Progenitor cell of endocrine pancreas (in vitro differentiated cells): Measurements from ENCODE around the gene RAPGEF1. TPM values are rescaled to one million over a fixed set of nuclear protein-coding genes. Genes with fewer than 3 reads are reported as not detected.
A peak's percentile ranks its signal among the peaks of the same experiment; 100 is the strongest.

Source experiments
- DNase-seq: peaks from one replicate; pipeline ENCODE4 v3.0.0; 2021; ENCODE audit warnings: low spot score; ENCODE audit not compliant: unreplicated experiment
- H3K27ac Mint-ChIP-seq: 2 replicates; pipeline ENCODE4 v1.8.0; 2021; ENCODE audit warnings: mild to moderate bottlenecking, moderate library complexity, mixed read lengths
- H3K27me3 Mint-ChIP-seq: 2 replicates; pipeline ENCODE4 v1.8.0; 2021; ENCODE audit warnings: mixed read lengths
- H3K36me3 Mint-ChIP-seq: 2 replicates; pipeline ENCODE4 v1.8.0; 2022; ENCODE audit warnings: mixed read lengths; ENCODE audit not compliant: insufficient read depth
- H3K4me1 Mint-ChIP-seq: 2 replicates; pipeline ENCODE4 v1.8.0; 2021; ENCODE audit warnings: low read depth, mixed read lengths
- H3K4me3 Mint-ChIP-seq: 2 replicates; pipeline ENCODE4 v1.8.0; 2021; ENCODE audit warnings: low read depth, mild to moderate bottlenecking, moderate library complexity, mixed read lengths
- H3K9me3 Mint-ChIP-seq: 2 replicates; pipeline ENCODE4 v1.8.0; 2021; ENCODE audit warnings: low read depth, mixed read lengths
- CTCF ChIP-seq: fragments of 200-600 bp; sonication (generic); IDR thresholded peaks from one replicate; pipeline ENCODE4 v1.5.0; 2021; ENCODE audit warnings: antibody characterized with exemption, mild to moderate bottlenecking; ENCODE audit not compliant: unreplicated experiment
- total RNA-seq: library from RNA; stranded (reverse); gene quantifications from 2 replicates; pipeline ENCODE4 v1.2.1, GENCODE V29; 2021

The RAPGEF1 gene
- total RNA-seq, 1 donor from 2014 or later, result 57.3 TPM

GRCh38 chr9:131702911-131703310 lies 37.0 kb downstream of the RAPGEF1 start:
- H3K36me3 Mint-ChIP-seq, result no peaks in the 10 kb centered on the region
- H3K9me3 Mint-ChIP-seq, result no peaks in the 10 kb centered on the region
- H3K27ac Mint-ChIP-seq, result no peak overlapping the region
- no peak overlapping the region for H3K4me3 Mint-ChIP-seq
- DNase-seq, result no peak
- peaks cover 63% of the 10 kb centered on the region for H3K4me1 Mint-ChIP-seq
- H3K27me3 Mint-ChIP-seq, result no peaks in the 10 kb centered on the region
- no peak for TF ChIP-seq CTCF

GRCh38 chr9:131701789-131702337 lies 38.0 kb downstream of the RAPGEF1 start:
- Mint-ChIP-seq H3K4me1 (peaks cover 62% of the 10 kb centered on the region), H3K9me3 (no peaks in the 10 kb centered on the region), H3K27ac (no peak overlapping the region), H3K27me3 (no peaks in the 10 kb centered on the region), H3K36me3 (no peaks in the 10 kb centered on the region), H3K4me3 (no peak overlapping the region)
- no peak for TF ChIP-seq CTCF
- no peak for DNase-seq

- H3K9me3 Mint-ChIP-seq, result no peaks in the 10 kb centered on the region
- no peaks in the 10 kb centered on the region for H3K36me3 Mint-ChIP-seq
- H3K27me3 Mint-ChIP-seq, result no peaks in the 10 kb centered on the region
- TF ChIP-seq CTCF, result no peak
- peaks cover 58% of the 10 kb centered on the region for H3K4me1 Mint-ChIP-seq
- H3K4me3 Mint-ChIP-seq, result no peak overlapping the region
- H3K27ac Mint-ChIP-seq, result no peak overlapping the region
- DNase-seq, result no peak
Observed at GRCh38 chr9:131701436-131701781, 38.5 kb downstream of the RAPGEF1 start.

- Mint-ChIP-seq H3K27ac (no peak overlapping the region), H3K4me1 (peaks cover 56% of the 10 kb centered on the region), H3K36me3 (no peaks in the 10 kb centered on the region), H3K4me3 (no peak overlapping the region), H3K27me3 (no peaks in the 10 kb centered on the region), H3K9me3 (no peaks in the 10 kb centered on the region)
- DNase-seq, result no peak
- no peak for TF ChIP-seq CTCF
Observed at GRCh38 chr9:131700765-131701435, 39.0 kb downstream of the RAPGEF1 start.

GRCh38 chr9:131700076-131700475 lies 39.8 kb downstream of the RAPGEF1 start:
- no peak for TF ChIP-seq CTCF
- DNase-seq, result no peak
- Mint-ChIP-seq H3K4me3 (no peak overlapping the region), H3K36me3 (no peaks in the 10 kb centered on the region), H3K27ac (peak overlapping the region; percentile 56), H3K4me1 (peaks cover 54% of the 10 kb centered on the region), H3K27me3 (no peaks in the 10 kb centered on the region), H3K9me3 (no peaks in the 10 kb centered on the region)
